Measurements from ENCODE around the gene METTL17. TPM values are rescaled to one million over a fixed set of nuclear protein-coding genes. Genes with fewer than 3 reads are reported as not detected.

METTL17 gene, protein sequence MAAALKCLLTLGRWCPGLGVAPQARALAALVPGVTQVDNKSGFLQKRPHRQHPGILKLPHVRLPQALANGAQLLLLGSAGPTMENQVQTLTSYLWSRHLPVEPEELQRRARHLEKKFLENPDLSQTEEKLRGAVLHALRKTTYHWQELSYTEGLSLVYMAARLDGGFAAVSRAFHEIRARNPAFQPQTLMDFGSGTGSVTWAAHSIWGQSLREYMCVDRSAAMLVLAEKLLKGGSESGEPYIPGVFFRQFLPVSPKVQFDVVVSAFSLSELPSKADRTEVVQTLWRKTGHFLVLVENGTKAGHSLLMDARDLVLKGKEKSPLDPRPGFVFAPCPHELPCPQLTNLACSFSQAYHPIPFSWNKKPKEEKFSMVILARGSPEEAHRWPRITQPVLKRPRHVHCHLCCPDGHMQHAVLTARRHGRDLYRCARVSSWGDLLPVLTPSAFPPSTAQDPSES
- total RNA-seq: 24.9 and 26.3 TPM in 2 replicates

GRCh38 chr14:20989787-20990600 is at the start of gene METTL17:
Gene METTL17 (plus strand): TSS chr14:20989980. CDS start chr14:20990003, 23 bp downstream.

DNA sequence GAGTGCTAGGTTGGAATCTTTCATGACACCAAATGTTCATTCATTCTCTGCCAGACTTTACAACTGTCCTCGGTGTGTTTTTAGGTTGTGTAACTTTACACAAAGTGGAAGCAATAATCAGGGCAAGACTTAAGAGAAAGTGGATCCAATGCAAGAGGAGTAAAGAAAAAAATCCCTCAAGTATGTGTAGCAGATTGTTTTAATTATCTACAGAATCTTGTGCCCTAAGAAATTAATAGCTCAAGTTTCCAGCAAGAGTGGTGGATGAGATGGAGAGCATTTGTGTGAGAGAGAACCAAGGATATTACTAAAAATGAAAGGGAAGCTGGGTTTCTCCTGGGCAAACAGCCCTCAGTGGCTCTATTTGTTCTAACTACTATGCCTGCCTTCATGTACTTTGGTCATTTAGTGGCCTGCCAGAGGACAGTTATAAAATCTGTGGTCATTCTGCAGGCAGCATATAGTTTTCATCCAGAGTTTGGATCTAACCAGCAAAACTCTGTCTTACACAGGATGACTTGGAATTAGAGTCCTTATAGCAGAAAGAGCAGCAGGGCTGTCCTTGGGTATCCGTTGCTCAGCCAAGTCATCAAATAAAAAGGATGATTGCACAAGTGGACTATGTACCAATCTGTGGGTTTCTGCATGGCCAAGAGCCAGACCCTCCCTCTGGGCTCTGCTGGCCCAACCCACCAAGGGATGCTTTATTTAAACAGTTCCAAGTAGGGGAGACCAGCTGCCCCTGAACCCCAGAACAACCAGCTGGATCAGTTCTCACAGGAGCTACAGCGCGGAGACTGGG is 34.8 kb upstream of the METTL17 start, which contains the start of gene RNASE2:
Gene RNASE2 (plus strand): TSS at position 752 of the 802 bp plus-strand sequence. CDS start 285 bp downstream, outside the sequence.

GRCh38 chr14:20998674-20999366 is 9.0 kb downstream of the METTL17 start, which contains the start of gene SLC39A2:
Gene SLC39A2 (plus strand): TSS chr14:20999293. CDS start chr14:20999447, 154 bp downstream.

GRCh38 chr14:21024585-21025370 is 35.0 kb downstream of the METTL17 start, which contains the start of gene NDRG2:
Gene NDRG2 (minus strand): TSS chr14:21025061. CDS start chr14:21023315, 1,746 bp downstream.

GRCh38 chr14:21029917-21030316 is 40.1 kb downstream of the METTL17 start, which contains the start of gene TPPP2:
Gene TPPP2 (plus strand): TSS chr14:21030217. CDS start chr14:21030582, 365 bp downstream.

DNA sequence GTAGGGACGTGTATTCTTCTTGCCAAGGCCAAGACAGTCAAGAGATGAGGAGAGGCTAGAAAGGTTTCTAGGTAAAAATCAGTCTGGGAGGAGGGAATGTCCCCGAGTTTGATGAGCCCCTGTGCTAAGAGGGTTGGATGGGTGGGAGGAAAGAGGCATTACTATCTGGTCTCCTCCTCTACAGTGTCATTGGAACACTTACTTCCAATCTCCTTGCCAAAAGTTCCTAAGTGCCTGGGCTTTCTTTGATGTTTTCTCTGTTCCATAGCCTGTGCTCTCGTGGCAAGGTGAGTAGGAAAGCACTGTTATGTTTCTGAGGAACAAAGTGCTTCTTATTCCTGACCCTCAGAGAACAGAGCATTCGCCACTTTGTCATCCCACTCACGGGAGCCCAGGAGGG is 44.9 kb downstream of the METTL17 start, which contains the start of gene RNASE13:
Gene RNASE13 (minus strand): TSS at position 101 of the 400 bp plus-strand sequence. CDS start 519 bp downstream, outside the sequence.

DNA sequence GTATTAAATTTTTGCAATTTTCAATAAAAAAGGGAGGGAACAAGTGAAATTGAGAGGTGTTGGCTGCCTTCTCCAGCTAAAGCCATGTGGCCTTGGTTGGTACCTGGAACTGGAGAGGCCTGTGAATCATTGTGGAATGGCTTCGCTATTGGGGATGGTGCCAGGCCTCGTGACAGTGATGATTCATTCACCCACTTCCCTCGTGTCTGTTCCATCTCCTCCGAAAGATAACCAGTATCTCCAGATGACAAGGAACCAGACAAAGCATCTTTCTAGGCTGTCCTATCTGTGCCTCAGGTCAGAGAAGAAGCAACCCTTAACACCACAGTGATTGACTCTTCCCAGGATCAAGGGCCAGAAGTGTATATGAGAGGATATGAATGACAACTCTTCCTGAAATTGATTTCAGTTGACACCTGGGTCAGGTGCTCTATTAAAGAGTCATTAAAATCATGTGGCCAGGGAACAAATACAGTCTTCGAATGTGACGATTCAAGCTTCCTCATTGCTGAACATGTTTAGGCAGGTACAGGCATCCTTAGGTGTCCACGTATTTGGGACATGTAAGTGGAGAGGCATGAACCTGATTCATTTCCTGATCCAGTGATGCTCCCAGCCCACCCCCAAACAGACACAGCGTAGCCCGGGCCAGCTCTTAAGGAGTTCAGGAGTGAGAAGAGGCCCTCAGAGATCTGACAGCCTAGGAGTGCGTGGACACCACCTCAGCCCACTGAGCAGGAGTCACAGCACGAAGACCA is 52.1 kb downstream of the METTL17 start, which contains the start of gene RNASE7:
Gene RNASE7 (plus strand): TSS at position 687 of the 758 bp plus-strand sequence. CDS start 631 bp downstream, outside the sequence.

Other genes starting within 250 kb of the METTL17 start
- not detected in 2 replicates for gene EDDM3A, start 244.1 kb upstream of the METTL17 start, total RNA-seq
- gene EDDM3B, start 221.6 kb upstream of the METTL17 start, total RNA-seq: not detected in 2 replicates
- not detected in 2 replicates for gene RNASE6, start 208.7 kb upstream of the METTL17 start, total RNA-seq
- gene RNASE1, start 187.1 kb upstream of the METTL17 start, total RNA-seq: 1.6 and 7.6 TPM in 2 replicates
- gene RNASE3, start 98.6 kb upstream of the METTL17 start, total RNA-seq: not detected in 2 replicates
- gene RNASE2, start 34.5 kb upstream of the METTL17 start, total RNA-seq: not detected in 2 replicates
- not detected in 2 replicates for gene SLC39A2, start 9.3 kb downstream of the METTL17 start, total RNA-seq
- 0.50 and 1.0 TPM in 2 replicates for gene NDRG2, start 35.1 kb downstream of the METTL17 start, total RNA-seq
- gene TPPP2, start 40.2 kb downstream of the METTL17 start, total RNA-seq: not detected in 2 replicates
- not detected in 2 replicates for gene RNASE13, start 44.8 kb downstream of the METTL17 start, total RNA-seq
- not detected in 2 replicates for gene RNASE7, start 52.4 kb downstream of the METTL17 start, total RNA-seq
- gene RNASE8, start 67.8 kb downstream of the METTL17 start, total RNA-seq: not detected in 2 replicates
- gene ARHGEF40, start 80.3 kb downstream of the METTL17 start, total RNA-seq: 36.0 and 49.3 TPM in 2 replicates
- 4.2 and 8.4 TPM in 2 replicates for gene ZNF219, start 108.7 kb downstream of the METTL17 start, total RNA-seq
- 0.13 TPM in 1 of 2 replicates, not detected in the other for gene TMEM253, start 111.1 kb downstream of the METTL17 start, total RNA-seq
- not detected in 2 replicates for gene OR5AU1, start 166.1 kb downstream of the METTL17 start, total RNA-seq